Mesenchymal stem cell (in vitro differentiated cells and primary cell): ENCODE data around the gene FUT9.

Experiments
- DNase-seq: peaks from one replicate; pipeline ENCODE4 v3.0.0-alpha.2; 2013
- H2AFZ ChIP-seq: one replicate; pipeline ENCODE4 v1.6.1; 2013; ENCODE audit warnings: low read depth, mild to moderate bottlenecking, control low read depth, inconsistent platforms, low read length, moderate library complexity
- H2AK5ac ChIP-seq: 2 replicates; pipeline ENCODE4 v1.6.1; 2013; ENCODE audit warnings: low read length, moderate library complexity, mild to moderate bottlenecking, inconsistent platforms; ENCODE audit not compliant: severe bottlenecking
- H2BK120ac ChIP-seq: one replicate; pipeline ENCODE4 v1.6.1; 2013; ENCODE audit warnings: low read depth, mild to moderate bottlenecking, inconsistent platforms, low read length, moderate library complexity
- H2BK12ac ChIP-seq, 2 experiments: one replicate each; pipeline ENCODE4 v1.6.1; 2013; ENCODE audit warnings: inconsistent platforms in 2 of 2, low read length in 2 of 2, mild to moderate bottlenecking in 2 of 2, moderate library complexity in 2 of 2, control low read depth in 1 of 2
- H2BK15ac ChIP-seq: one replicate; pipeline ENCODE4 v1.6.1; 2013; ENCODE audit warnings: mild to moderate bottlenecking, low read depth, inconsistent platforms; ENCODE audit not compliant: poor library complexity, severe bottlenecking
- H2BK5ac ChIP-seq: 2 replicates; pipeline ENCODE4 v1.6.1; 2013; ENCODE audit warnings: low read depth, mild to moderate bottlenecking, low read length, control low read depth, inconsistent platforms; ENCODE audit not compliant: poor library complexity, severe bottlenecking
- H3K14ac ChIP-seq, 2 experiments: one replicate each; pipeline ENCODE4 v1.6.1; 2013; ENCODE audit warnings: inconsistent platforms in 2 of 2, low read length in 2 of 2, control low read depth in 1 of 2, mild to moderate bottlenecking in 1 of 2, moderate library complexity in 1 of 2
- H3K18ac ChIP-seq, 2 experiments: one replicate each; pipeline ENCODE4 v1.6.1; 2013; ENCODE audit warnings: inconsistent platforms in 2 of 2, low read length in 2 of 2, control low read depth in 1 of 2, low read depth in 1 of 2, mild to moderate bottlenecking in 1 of 2
- H3K23ac ChIP-seq, 2 experiments: one replicate each; pipeline ENCODE4 v1.6.1; 2013; ENCODE audit warnings: inconsistent platforms in 2 of 2, low read length in 2 of 2, mild to moderate bottlenecking in 2 of 2, moderate library complexity in 2 of 2, control low read depth in 1 of 2
- H3K27ac ChIP-seq: 2 replicates; pipeline ENCODE4 v1.5.1; 2013; ENCODE audit warnings: mild to moderate bottlenecking, moderate library complexity, low read length, control low read depth, inconsistent platforms; ENCODE audit not compliant: poor library complexity, severe bottlenecking
- H3K27me3 ChIP-seq, 2 experiments: 2 replicates each; pipeline versions ENCODE4 v1.6.1 to v1.7.0; 2013; ENCODE audit warnings: low read length in 2 of 2, mild to moderate bottlenecking in 2 of 2, moderate library complexity in 2 of 2, control low read depth in 1 of 2, inconsistent platforms in 1 of 2; ENCODE audit not compliant: control insufficient read depth in 1 of 2, insufficient read depth in 1 of 2
- H3K36me3 ChIP-seq, 2 experiments: 2 replicates each; pipeline versions ENCODE4 v1.6.1 to v1.7.0; 2013; ENCODE audit warnings: low read length in 2 of 2, control low read depth in 1 of 2, inconsistent platforms in 1 of 2, low read depth in 1 of 2, mild to moderate bottlenecking in 1 of 2; ENCODE audit not compliant: insufficient read depth in 2 of 2, control insufficient read depth in 1 of 2
- H3K4ac ChIP-seq, 2 experiments: one replicate each; pipeline ENCODE4 v1.6.1; 2013; ENCODE audit warnings: inconsistent platforms in 2 of 2, low read length in 2 of 2, mild to moderate bottlenecking in 2 of 2, moderate library complexity in 2 of 2, control low read depth in 1 of 2, low read depth in 1 of 2
- H3K4me1 ChIP-seq: 2 replicates; pipeline ENCODE4 v1.6.1; 2013; ENCODE audit warnings: low read depth, low read length, control low read depth; ENCODE audit not compliant: control insufficient read depth, insufficient read depth
- H3K4me2 ChIP-seq: 2 replicates; pipeline ENCODE4 v1.6.1; 2013; ENCODE audit warnings: low read length, mild to moderate bottlenecking, inconsistent platforms; ENCODE audit not compliant: poor library complexity, severe bottlenecking
- H3K4me3 ChIP-seq, 2 experiments: 2 replicates each; pipeline versions ENCODE4 v1.5.1 to v1.7.0; 2013; ENCODE audit warnings: low read length in 2 of 2, mild to moderate bottlenecking in 2 of 2, control low read depth in 1 of 2, low read depth in 1 of 2; ENCODE audit not compliant: insufficient read depth in 1 of 2
- H3K79me1 ChIP-seq: replicated peaks from 2 replicates; pipeline ENCODE4 v1.6.1; 2013; ENCODE audit warnings: mild to moderate bottlenecking, control low read depth, low read length, inconsistent platforms; ENCODE audit not compliant: poor library complexity, severe bottlenecking
- H3K9ac ChIP-seq: 2 replicates; pipeline ENCODE4 v1.7.0; 2013; ENCODE audit warnings: mild to moderate bottlenecking, low read length, moderate library complexity
- H3K9me3 ChIP-seq: 2 replicates; pipeline ENCODE4 v1.7.0; 2013; ENCODE audit warnings: mild to moderate bottlenecking, low read length; ENCODE audit not compliant: control insufficient read depth
- H4K8ac ChIP-seq: one replicate; pipeline ENCODE4 v1.6.1; 2013; ENCODE audit warnings: inconsistent platforms, mild to moderate bottlenecking, low read length, moderate library complexity
- H4K91ac ChIP-seq: one replicate; pipeline ENCODE4 v1.6.1; 2013; ENCODE audit warnings: mild to moderate bottlenecking, low read length, inconsistent platforms
- WGBS: methylation state at CpG from one replicate; pipeline ENCODE4 v1.1.7; 2013; ENCODE audit warnings: mixed read lengths; 5-methylcytosine and 5-hydroxymethylcytosine counted together

Gene FUT9

GRCh38 chr6:96094077-96094476 is 78.3 kb downstream of the FUT9 start:
- no peak overlapping the region for H4K8ac ChIP-seq
- no peak overlapping the region for H4K91ac ChIP-seq
- H3K9ac ChIP-seq = no peak overlapping the region
- H3K9me3 ChIP-seq = peaks cover 6% of the 10 kb centered on the region
- H2AK5ac ChIP-seq = no peak overlapping the region
- no peak overlapping the region for H3K4me2 ChIP-seq
- no peak overlapping the region for H3K4me3 ChIP-seq
- H2BK120ac ChIP-seq = no peak overlapping the region
- no peak overlapping the region for H2BK15ac ChIP-seq
- DNase-seq = no peak
- no peak overlapping the region for H3K23ac ChIP-seq
- H2BK5ac ChIP-seq = no peak overlapping the region
- no peak overlapping the region for H3K27ac ChIP-seq
- WGBS = 100% methylated on average over 1 of the region's 1 CpG
- H3K4me1 ChIP-seq = no peaks in the 10 kb centered on the region
- no peaks in the 10 kb centered on the region for H3K27me3 ChIP-seq
- H2BK12ac ChIP-seq = no peak overlapping the region
- no peak overlapping the region for H3K18ac ChIP-seq
- H3K14ac ChIP-seq = no peak overlapping the region
- no peaks in the 10 kb centered on the region for H3K36me3 ChIP-seq
- H2AFZ ChIP-seq = no peak overlapping the region
- no peaks in the 10 kb centered on the region for H3K79me1 ChIP-seq
- H3K4ac ChIP-seq = no peak overlapping the region

- Histone ChIP-seq H3K14ac (no peak overlapping the region), H4K8ac (no peak overlapping the region), H3K4ac (no peak overlapping the region), H3K9ac (no peak overlapping the region), H2AFZ (no peak overlapping the region), H3K4me1 (no peaks in the 10 kb centered on the region), H2BK12ac (no peak overlapping the region), H2AK5ac (no peak overlapping the region), H3K4me3 (no peak overlapping the region), H2BK120ac (no peak overlapping the region), H3K27ac (no peak overlapping the region), H3K4me2 (no peak overlapping the region), H3K79me1 (no peaks in the 10 kb centered on the region), H3K18ac (no peak overlapping the region), H3K9me3 (no peaks in the 10 kb centered on the region), H3K27me3 (no peaks in the 10 kb centered on the region), H4K91ac (no peak overlapping the region), H3K23ac (no peak overlapping the region), H2BK5ac (no peak overlapping the region), H3K36me3 (no peaks in the 10 kb centered on the region), H2BK15ac (no peak overlapping the region)
- DNase-seq = no peak
These were observed 83.3 kb downstream of the FUT9 start for GRCh38 chr6:96099069-96099468.

- H3K14ac ChIP-seq = no peak overlapping the region
- no peak overlapping the region for H3K9ac ChIP-seq
- no peak overlapping the region for H2BK120ac ChIP-seq
- WGBS = 84% methylated on average over 2 of the region's 2 CpGs
- H2BK15ac ChIP-seq = no peak overlapping the region
- no peak overlapping the region for H3K4ac ChIP-seq
- no peaks in the 10 kb centered on the region for H3K27me3 ChIP-seq
- no peak overlapping the region for H3K27ac ChIP-seq
- H3K18ac ChIP-seq = no peak overlapping the region
- H4K8ac ChIP-seq = no peak overlapping the region
- H2BK5ac ChIP-seq = no peak overlapping the region
- peaks cover 7% of the 10 kb centered on the region for H3K9me3 ChIP-seq
- no peak for DNase-seq
- H3K23ac ChIP-seq = no peak overlapping the region
- H2AFZ ChIP-seq = no peak overlapping the region
- no peaks in the 10 kb centered on the region for H3K4me1 ChIP-seq
- H3K4me3 ChIP-seq = no peak overlapping the region
- no peak overlapping the region for H3K4me2 ChIP-seq
- no peaks in the 10 kb centered on the region for H3K79me1 ChIP-seq
- no peaks in the 10 kb centered on the region for H3K36me3 ChIP-seq
- no peak overlapping the region for H2AK5ac ChIP-seq
- H2BK12ac ChIP-seq = no peak overlapping the region
- no peak overlapping the region for H4K91ac ChIP-seq
These were observed 85.8 kb downstream of the FUT9 start for GRCh38 chr6:96101564-96101963.

- Histone ChIP-seq H3K14ac (no peak overlapping the region), H3K4me3 (no peak overlapping the region), H3K36me3 (no peaks in the 10 kb centered on the region), H3K9me3 (peaks cover 10% of the 10 kb centered on the region), H2BK5ac (no peak overlapping the region), H2BK12ac (no peak overlapping the region), H3K23ac (no peak overlapping the region), H3K4me2 (no peak overlapping the region), H3K27ac (no peak overlapping the region), H2BK15ac (no peak overlapping the region), H2AFZ (no peak overlapping the region), H3K4ac (no peak overlapping the region), H2BK120ac (no peak overlapping the region), H4K8ac (no peak overlapping the region), H3K27me3 (no peaks in the 10 kb centered on the region), H4K91ac (no peak overlapping the region), H2AK5ac (no peak overlapping the region), H3K4me1 (no peaks in the 10 kb centered on the region), H3K79me1 (no peaks in the 10 kb centered on the region), H3K9ac (no peak overlapping the region), H3K18ac (no peak overlapping the region)
- no peak for DNase-seq
- WGBS = 83% methylated on average over 3 of the region's 4 CpGs
These were observed 89.1 kb downstream of the FUT9 start for GRCh38 chr6:96104910-96105309.
